GM12801 (cell line): ENCODE results near the gene SENP6.

Experiments
- CTCF ChIP-seq: IDR thresholded peaks from one replicate; pipeline ENCODE4 v1.5.1; 2011; ENCODE audit warnings: control low read depth; ENCODE audit not compliant: insufficient read length; ENCODE audit errors: extremely low read depth

SENP6 gene

GRCh38 chr6:75761489-75761888 is 159.8 kb downstream of the SENP6 start:
- no peak for TF ChIP-seq CTCF

- no peak for TF ChIP-seq CTCF
These were observed 160.4 kb downstream of the SENP6 start for GRCh38 chr6:75762063-75762462.

GRCh38 chr6:75766387-75766786 is 164.7 kb downstream of the SENP6 start:
- no peak for TF ChIP-seq CTCF
